Measurements from ENCODE around the gene HS2ST1.

GRCh38 chr1:87028576-87028975 lies 114.1 kb downstream of the HS2ST1 start:
- TF ChIP-seq POLR2AphosphoS5 (IDR thresholded peaks at IDR 0.05; ENCODE audit: insufficient read depth in 1 of 2, low read depth in 1 of 2) (no peak), CTCF (IDR thresholded peaks at IDR 0.05) (no peak), POLR2A (IDR thresholded peaks at IDR 0.05) (no peak)

Data from vagina (tissue), 2 donors.